MCF 10A (cell line): ENCODE measurements around the gene RUSC1. TPM values are rescaled to one million over a fixed set of nuclear protein-coding genes. Genes with fewer than 3 reads are reported as not detected.

Source experiments
- BruUV-seq: library from RNA; stranded (reverse); fragments of 400-500 nt; replicated peaks from 2 replicates; lab custom pipeline; 2021; lab: Mats Ljungman, UMichigan
- CTCF ChIA-PET: fragments of 300-600 bp; sonication (Branson Sonifier 250); formaldehyde crosslinking; extraction: SDS; loops from one replicate; lab custom pipeline; 2021; ENCODE audit warnings: antibody characterized with exemption, inconsistent platforms; lab: Yijun Ruan, JAX
- POLR2A ChIA-PET: fragments of 300-600, 350-650 bp; sonication (Branson Sonifier 250); formaldehyde crosslinking; extraction: SDS; loops from one replicate; lab custom pipeline; 2020; ENCODE audit warnings: antibody characterized with exemption, inconsistent platforms; lab: Yijun Ruan, JAX
- DNase-seq: peaks from one replicate; pipeline ENCODE4 v3.0.0-alpha.2; 2018; ENCODE audit not compliant: unreplicated experiment
- H3K27ac Mint-ChIP-seq: one replicate; pipeline ENCODE4 v1.8.0; 2022; ENCODE audit warnings: mild to moderate bottlenecking, low read depth, mixed read lengths; ENCODE audit not compliant: unreplicated experiment
- H3K27me3 Mint-ChIP-seq: one replicate; pipeline ENCODE4 v1.8.0; 2022; ENCODE audit warnings: mixed read lengths; ENCODE audit not compliant: insufficient read depth, unreplicated experiment
- H3K36me3 Mint-ChIP-seq: one replicate; pipeline ENCODE4 v1.8.0; 2022; ENCODE audit warnings: mild to moderate bottlenecking, moderate library complexity, mixed read lengths; ENCODE audit not compliant: insufficient read depth, unreplicated experiment
- H3K4me1 Mint-ChIP-seq: one replicate; pipeline ENCODE4 v1.8.0; 2022; ENCODE audit warnings: mixed read lengths; ENCODE audit not compliant: insufficient read depth, unreplicated experiment
- H3K4me3 Mint-ChIP-seq: one replicate; pipeline ENCODE4 v1.8.0; 2022; ENCODE audit warnings: mild to moderate bottlenecking, moderate library complexity, mixed read lengths; ENCODE audit not compliant: unreplicated experiment
- H3K9me3 Mint-ChIP-seq: one replicate; pipeline ENCODE4 v1.8.0; 2022; ENCODE audit warnings: mixed read lengths; ENCODE audit not compliant: unreplicated experiment
- intact Hi-C: fragments of 100-400 bp; cut with micrococcal nuclease; formaldehyde crosslinking; loops from 2 replicates; pipeline ENCODE4 v1.14.1; 2022
- total RNA-seq: library from RNA; stranded (reverse); gene quantifications from 2 replicates; pipeline ENCODE4 v1.2.3, GENCODE V29; 2022
- TF ChIP-seq, protein P1 (sequence below): fragments of 200-600 bp; IDR thresholded peaks from one replicate; pipeline ENCODE4 v1.8.0; 2022; ENCODE audit warnings: antibody characterized with exemption, mild to moderate bottlenecking; ENCODE audit not compliant: unreplicated experiment

Gene RUSC1
- total RNA-seq, 1 experiment from 2014 or later = 19.5 TPM

DNA sequence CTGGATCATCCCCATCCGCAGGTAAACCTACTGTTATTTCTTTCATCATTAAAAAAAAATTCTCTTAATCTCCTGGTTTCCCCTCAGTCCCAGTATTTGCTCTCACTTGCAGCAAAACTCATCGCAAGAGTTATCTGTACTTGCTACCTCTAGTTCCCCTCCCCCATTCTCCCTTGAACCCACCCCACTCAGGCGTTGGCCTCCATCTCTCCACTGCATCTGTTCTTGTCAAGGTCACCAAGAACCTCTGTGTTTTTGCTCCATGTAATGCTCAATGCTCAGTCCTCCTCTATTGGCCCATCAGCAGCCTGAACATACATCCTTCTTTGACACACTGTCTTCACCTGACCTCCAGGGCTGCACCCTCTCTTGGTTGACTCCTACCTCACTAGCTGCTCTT is 24.0 kb upstream of the RUSC1 start:
- BruUV-seq = no TSS peak
- no peaks in the 10 kb centered on the region for H3K4me1 Mint-ChIP-seq
- intact Hi-C loops = no loop called here
- H3K27ac Mint-ChIP-seq = no peak overlapping the region
- CTCF ChIA-PET = interaction anchor here (0.5 to 1.4 kb wide), 3 partner anchors 11 to 723 kb away, joined by 3 to 10 read pairs (median 3); no protein-coding TSS in a partner anchor
- peaks cover 29% of the 10 kb centered on the region for H3K27me3 Mint-ChIP-seq
- no peaks in the 10 kb centered on the region for H3K36me3 Mint-ChIP-seq
- POLR2A ChIA-PET = no interaction called here
- no peak overlapping the region for H3K4me3 Mint-ChIP-seq
- no peak for DNase-seq
- no peaks in the 10 kb centered on the region for H3K9me3 Mint-ChIP-seq
- TF ChIP-seq, protein P1, sequence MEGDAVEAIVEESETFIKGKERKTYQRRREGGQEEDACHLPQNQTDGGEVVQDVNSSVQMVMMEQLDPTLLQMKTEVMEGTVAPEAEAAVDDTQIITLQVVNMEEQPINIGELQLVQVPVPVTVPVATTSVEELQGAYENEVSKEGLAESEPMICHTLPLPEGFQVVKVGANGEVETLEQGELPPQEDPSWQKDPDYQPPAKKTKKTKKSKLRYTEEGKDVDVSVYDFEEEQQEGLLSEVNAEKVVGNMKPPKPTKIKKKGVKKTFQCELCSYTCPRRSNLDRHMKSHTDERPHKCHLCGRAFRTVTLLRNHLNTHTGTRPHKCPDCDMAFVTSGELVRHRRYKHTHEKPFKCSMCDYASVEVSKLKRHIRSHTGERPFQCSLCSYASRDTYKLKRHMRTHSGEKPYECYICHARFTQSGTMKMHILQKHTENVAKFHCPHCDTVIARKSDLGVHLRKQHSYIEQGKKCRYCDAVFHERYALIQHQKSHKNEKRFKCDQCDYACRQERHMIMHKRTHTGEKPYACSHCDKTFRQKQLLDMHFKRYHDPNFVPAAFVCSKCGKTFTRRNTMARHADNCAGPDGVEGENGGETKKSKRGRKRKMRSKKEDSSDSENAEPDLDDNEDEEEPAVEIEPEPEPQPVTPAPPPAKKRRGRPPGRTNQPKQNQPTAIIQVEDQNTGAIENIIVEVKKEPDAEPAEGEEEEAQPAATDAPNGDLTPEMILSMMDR = no peak

DNA sequence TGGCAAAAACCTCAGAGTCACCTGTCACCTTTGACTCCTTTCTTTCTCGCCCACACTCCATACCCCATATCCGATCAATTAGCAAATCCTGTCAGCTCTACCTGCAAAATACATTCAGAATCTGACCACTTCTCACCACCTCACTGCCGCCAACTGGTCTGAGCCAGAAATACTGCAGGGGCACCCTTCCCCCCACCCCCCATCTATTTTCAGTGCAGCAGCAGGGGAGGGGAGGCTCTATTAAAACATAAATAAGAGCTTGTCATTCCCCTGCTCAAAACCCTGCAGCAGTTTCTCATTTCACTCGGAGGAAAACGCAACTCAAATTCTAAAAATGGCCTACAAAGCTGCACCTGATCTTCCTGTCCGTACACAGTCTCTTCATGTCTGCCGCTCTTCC is 23.3 kb upstream of the RUSC1 start:
- ChIA-PET CTCF (interaction anchor here (0.5 to 1.4 kb wide), 4 partner anchors 10 to 722 kb away, joined by 3 to 10 read pairs (median 3); no protein-coding TSS in a partner anchor), POLR2A (no interaction called here)
- Mint-ChIP-seq H3K27ac (no peak overlapping the region), H3K36me3 (no peaks in the 10 kb centered on the region), H3K9me3 (no peaks in the 10 kb centered on the region), H3K4me1 (no peaks in the 10 kb centered on the region), H3K27me3 (peaks cover 25% of the 10 kb centered on the region), H3K4me3 (no peak overlapping the region)
- no TSS peak for BruUV-seq
- TF ChIP-seq, protein P1 = no peak
- no peak for DNase-seq
- intact Hi-C loops = no loop called here

DNA sequence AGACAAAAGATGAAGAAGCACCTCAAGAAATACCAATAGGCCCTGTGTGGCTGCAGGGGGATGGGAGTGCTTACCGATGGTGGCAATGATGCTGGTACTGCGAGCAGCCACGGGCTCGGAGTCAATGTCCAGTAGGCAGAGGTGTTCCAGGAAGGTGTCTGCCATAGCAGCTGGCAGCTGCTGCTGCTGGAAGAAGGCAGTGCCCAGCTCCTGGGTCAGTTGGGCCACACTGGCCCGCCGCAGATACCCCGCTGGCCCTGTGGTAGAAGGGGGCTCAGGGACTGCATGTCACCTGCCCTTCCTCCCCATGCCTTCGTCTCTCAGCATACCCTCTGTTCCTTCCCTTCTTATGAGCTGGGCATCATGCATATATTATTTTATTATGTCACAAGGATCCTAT is 20.7 kb upstream of the RUSC1 start:
- Mint-ChIP-seq H3K9me3 (no peaks in the 10 kb centered on the region), H3K4me1 (no peaks in the 10 kb centered on the region)
- intact Hi-C loops = no loop called here

DNA sequence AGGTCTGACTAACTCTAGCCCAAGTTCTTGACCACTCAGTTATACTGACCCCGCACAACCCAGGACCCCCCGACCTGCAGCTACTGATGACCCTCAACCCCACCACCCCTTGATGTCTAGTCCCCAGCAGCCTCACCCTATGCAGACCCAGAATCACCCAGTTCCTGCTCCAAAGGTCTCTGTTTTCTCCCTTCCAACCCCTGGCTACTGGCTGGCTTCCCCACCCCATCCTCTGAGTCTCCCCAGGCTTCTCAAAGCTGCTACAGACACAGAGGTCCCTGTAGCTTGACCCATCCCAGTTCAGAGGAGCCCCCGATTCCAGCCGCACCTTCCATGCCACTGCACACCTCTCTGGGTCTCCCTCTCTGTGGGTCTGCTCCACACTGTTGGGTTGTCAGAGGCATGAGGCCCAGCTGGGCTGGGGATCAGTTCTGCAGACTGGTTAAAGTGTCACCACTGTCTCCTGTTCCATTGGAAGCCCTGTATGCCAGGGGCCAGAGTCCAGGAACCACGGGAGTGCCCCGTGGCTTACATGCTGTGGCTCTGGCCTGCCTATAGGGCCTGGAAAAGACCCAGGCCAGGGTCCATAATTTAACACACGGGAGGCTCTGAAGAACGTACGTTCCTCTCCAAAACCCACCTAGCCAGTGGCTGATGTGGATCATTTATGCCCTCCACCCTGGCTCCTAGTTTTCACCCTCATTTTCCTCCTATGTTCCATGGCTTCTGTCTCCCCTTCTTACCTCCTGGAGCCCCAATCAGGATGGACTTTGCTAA is 20.0 kb upstream of the RUSC1 start:
- TF ChIP-seq, protein P1 = no peak
- no peaks in the 10 kb centered on the region for H3K9me3 Mint-ChIP-seq
- H3K27me3 Mint-ChIP-seq = peaks cover 14% of the 10 kb centered on the region
- POLR2A ChIA-PET = interaction anchor here (0.8 to 1.7 kb wide), 3 partner anchors 23 to 76 kb away, joined by 3 to 5 read pairs (median 4); partner anchors contain the start of gene CLK2
- H3K36me3 Mint-ChIP-seq = no peaks in the 10 kb centered on the region
- H3K4me3 Mint-ChIP-seq = no peak overlapping the region
- intact Hi-C loops = no loop called here
- no TSS peak for BruUV-seq
- no peaks in the 10 kb centered on the region for H3K4me1 Mint-ChIP-seq
- CTCF ChIA-PET = interaction anchor here (0.6 to 1.5 kb wide), 4 partner anchors 12 to 51 kb away, joined by 3 to 5 read pairs (median 4); no protein-coding TSS in a partner anchor
- H3K27ac Mint-ChIP-seq = no peak overlapping the region
- no peak for DNase-seq

More for the DNA sequence above, 20.7 kb upstream of the RUSC1 start:
- Mint-ChIP-seq H3K4me3 (no peak overlapping the region), H3K36me3 (no peaks in the 10 kb centered on the region), H3K27ac (no peak overlapping the region), H3K27me3 (peaks cover 17% of the 10 kb centered on the region)
- ChIA-PET POLR2A (interaction anchor here (0.6 to 1.7 kb wide), 4 partner anchors 8 to 27 kb away, joined by 3 to 5 read pairs (median 4); partner anchors contain the start of genes CLK2 and FDPS), CTCF (interaction anchor here (0.6 to 1.5 kb wide), 4 partner anchors 11 to 50 kb away, joined by 3 to 5 read pairs (median 4); no protein-coding TSS in a partner anchor)
- no peak for DNase-seq
- TF ChIP-seq, protein P1 = no peak
- no TSS peak for BruUV-seq
